GM12865 (cell line): ENCODE measurements around the gene LAMC1.

Experiments
- DNase-seq: peaks from one replicate; pipeline ENCODE4 v3.0.0; 2010; ENCODE audit warnings: low read depth
- H3K4me3 ChIP-seq: 2 replicates; pipeline ENCODE4 v1.5.1; 2011; ENCODE audit warnings: mild to moderate bottlenecking, low read depth, low read length, control low read depth
- TF ChIP-seq, protein P1 (sequence below): IDR thresholded peaks from 2 replicates; pipeline ENCODE4 v1.5.1; 2011; ENCODE audit warnings: low read length, control low read depth, low read depth, inconsistent platforms; ENCODE audit not compliant: insufficient read depth; ENCODE audit errors: missing control alignments

LAMC1 gene

DNA sequence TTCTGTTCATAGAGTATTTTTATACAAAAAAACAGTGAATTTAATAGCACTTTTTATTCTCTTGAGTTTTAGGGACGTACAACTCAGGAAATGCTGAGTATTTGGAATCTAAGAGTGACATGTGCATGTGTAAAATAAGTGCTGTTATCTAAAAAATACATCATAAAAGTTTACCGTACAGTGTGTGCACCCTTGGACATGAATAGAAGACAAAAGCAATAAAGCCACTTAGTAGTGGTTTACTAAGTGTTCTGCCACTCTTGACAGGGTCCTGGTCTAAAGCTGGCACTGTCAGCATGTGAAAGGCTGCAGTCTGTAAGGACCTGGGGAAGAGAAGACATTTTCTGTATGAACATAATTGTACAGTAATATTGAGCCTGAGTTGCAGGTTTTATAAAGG lies 51.0 kb downstream of the LAMC1 start:
- TF ChIP-seq, protein P1, sequence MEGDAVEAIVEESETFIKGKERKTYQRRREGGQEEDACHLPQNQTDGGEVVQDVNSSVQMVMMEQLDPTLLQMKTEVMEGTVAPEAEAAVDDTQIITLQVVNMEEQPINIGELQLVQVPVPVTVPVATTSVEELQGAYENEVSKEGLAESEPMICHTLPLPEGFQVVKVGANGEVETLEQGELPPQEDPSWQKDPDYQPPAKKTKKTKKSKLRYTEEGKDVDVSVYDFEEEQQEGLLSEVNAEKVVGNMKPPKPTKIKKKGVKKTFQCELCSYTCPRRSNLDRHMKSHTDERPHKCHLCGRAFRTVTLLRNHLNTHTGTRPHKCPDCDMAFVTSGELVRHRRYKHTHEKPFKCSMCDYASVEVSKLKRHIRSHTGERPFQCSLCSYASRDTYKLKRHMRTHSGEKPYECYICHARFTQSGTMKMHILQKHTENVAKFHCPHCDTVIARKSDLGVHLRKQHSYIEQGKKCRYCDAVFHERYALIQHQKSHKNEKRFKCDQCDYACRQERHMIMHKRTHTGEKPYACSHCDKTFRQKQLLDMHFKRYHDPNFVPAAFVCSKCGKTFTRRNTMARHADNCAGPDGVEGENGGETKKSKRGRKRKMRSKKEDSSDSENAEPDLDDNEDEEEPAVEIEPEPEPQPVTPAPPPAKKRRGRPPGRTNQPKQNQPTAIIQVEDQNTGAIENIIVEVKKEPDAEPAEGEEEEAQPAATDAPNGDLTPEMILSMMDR, result no peak
- DNase-seq, result no peak
- no peak overlapping the region for H3K4me3 ChIP-seq

DNA sequence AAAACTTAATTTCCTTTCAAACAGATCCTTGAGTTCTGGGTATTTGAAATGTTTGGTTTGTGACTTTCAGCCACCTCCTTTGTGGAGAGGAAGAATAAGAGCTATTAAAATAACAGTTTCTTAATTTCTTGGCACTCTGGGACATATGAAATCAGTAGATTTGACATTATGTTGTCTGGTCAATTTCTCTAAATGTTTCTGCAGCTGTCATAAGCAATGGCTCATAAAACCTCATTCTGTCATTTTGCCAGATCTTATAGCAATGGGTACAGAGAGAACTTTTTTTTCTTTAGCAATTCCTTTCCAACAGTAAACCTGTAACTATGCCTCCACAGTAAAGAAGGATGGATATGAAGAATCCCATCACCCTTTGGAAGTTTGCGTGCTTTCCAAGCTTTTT lies 52.6 kb downstream of the LAMC1 start:
- DNase-seq, result no peak
- TF ChIP-seq, protein P1, result no peak
- H3K4me3 ChIP-seq, result no peak overlapping the region

DNA sequence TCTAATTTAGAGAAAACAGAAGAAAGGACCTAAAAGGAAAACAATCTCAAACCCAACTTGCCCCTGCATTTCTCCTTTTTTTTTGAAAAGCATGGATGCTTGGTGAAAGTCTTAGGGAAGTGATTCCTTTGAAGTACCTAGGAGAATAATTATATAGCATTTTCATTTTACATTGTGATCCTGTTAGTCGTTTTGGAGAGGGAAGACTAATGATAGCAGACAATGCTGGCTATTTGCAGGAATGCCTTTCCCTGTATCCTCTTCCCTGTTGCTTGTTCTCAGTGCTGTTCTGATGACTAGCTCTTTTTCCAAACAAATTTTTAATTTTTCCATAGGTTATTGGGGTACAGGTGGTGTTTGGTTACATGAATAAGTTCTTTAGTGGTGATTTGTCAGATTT lies 53.9 kb downstream of the LAMC1 start:
- TF ChIP-seq, protein P1, result no peak
- no peak overlapping the region for H3K4me3 ChIP-seq
- no peak for DNase-seq

DNA sequence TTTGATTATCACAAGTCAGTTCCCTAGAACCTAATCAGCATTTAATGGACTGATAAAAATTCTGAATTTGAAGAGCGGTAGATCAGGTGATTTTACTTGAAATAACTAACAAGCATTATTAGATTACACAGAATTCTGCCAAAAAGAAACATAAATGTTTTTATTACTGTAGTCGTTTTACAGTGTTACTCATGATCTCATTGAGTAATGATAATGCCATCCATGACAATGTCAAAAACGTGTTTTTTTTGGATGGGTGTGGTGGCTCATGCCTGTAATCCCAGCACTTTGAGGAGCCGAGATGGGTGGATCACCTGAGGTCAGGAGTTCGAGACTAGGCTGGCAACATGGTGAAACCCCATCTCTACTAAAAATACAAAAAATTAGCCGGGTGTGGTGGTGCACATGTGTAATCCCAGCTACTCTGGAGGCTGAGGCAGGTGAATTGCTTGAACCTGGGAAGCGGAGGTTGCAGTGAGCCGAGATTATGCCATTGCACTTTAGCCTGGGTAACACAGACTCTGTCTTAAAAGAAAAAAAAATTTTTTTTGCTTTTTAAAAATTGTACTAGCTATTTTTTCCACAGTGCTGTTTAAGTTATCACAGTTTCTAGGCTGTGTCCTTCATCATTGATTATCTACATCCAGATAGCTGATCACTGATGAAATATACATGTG lies 56.6 kb downstream of the LAMC1 start:
- TF ChIP-seq, protein P1, result no peak
- DNase-seq, result no peak
- no peak overlapping the region for H3K4me3 ChIP-seq

DNA sequence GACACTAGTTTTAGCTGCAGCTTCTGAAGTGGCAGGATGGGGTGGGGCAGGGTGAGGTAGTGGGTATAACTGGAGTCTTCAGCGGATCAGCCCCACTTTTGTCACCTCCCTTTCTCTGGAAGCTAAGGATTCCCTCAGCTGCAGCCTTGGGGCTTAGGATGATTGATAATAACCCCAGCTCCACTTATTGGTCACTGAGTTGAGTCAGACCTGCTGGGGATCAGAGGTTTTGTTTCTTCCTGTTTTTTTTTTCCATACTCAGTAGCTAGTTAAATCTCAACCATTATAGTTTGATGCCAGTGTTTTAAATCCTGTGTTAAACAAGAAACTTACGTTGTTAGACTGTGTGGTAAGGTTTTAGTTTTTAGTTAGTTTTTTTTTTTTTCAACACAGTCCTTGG lies 57.2 kb downstream of the LAMC1 start:
- DNase-seq, result no peak
- TF ChIP-seq, protein P1, result no peak
- no peak overlapping the region for H3K4me3 ChIP-seq

DNA sequence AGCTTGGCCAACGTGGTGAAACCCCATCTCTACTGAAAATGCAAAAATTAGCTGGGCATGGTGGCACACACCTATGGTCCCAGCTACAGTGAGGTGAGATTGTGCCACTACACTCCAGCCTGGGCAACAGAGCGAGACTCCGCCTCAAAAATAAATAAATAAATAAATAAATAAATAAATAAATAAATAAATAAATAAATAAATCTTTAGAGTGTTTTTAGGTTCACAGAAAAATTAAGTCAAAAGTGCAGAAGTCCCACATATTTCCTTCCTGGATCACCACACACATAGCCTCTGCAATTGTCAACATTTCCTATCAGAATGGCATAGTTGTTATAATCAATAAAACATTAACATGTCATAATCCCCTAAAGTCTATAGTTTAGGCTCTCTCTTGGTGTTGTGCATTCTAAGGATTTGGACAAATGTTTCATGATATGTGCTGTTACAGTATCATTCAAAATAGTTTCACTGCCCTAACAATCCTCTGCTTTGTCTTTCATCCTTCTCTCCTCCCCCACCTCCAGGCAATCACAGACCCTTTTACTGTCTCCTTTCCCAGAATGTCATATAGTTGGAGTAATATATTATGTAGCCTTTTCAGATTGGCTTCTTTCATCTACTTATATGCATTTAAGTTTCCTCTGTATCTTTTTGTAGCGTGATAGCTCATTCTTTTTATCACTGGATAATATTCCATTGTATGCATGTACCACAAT lies 58.3 kb downstream of the LAMC1 start:
- H3K4me3 ChIP-seq, result no peak overlapping the region
- no peak for DNase-seq
- TF ChIP-seq, protein P1, result no peak

DNA sequence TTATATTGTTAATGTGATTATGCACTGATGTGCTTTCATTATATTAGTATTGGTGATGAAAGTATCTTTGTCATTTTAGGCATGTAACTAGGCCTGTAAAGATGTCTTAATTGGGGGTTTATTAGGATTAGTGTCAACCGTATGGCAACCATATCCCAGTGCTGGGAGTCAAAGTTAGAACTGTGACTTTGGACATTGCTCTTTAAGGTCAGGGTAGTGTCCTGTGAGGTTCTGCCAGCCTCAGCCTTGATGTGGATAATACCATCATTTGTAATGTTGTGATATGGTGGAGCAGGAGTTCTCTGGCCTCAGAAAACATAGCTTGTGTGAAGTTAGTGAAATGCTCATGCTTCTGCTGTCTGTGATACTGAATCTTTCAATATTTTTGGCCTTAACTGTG lies 59.4 kb downstream of the LAMC1 start:
- no peak for DNase-seq
- H3K4me3 ChIP-seq, result no peak overlapping the region
- TF ChIP-seq, protein P1, result no peak
